Erythroblast (primary cell): ENCODE results near the gene PHTF2.

Experiments used
- GATA1 ChIP-seq: IDR thresholded peaks from 2 replicates; pipeline ENCODE4 v1.6.1; 2011; ENCODE audit warnings: low read depth, mild to moderate bottlenecking, control low read depth, low read length, moderate library complexity
- POLR2A ChIP-seq: IDR thresholded peaks from 2 replicates; pipeline ENCODE4 v1.6.1; 2011; ENCODE audit warnings: mild to moderate bottlenecking, low read length

DNA sequence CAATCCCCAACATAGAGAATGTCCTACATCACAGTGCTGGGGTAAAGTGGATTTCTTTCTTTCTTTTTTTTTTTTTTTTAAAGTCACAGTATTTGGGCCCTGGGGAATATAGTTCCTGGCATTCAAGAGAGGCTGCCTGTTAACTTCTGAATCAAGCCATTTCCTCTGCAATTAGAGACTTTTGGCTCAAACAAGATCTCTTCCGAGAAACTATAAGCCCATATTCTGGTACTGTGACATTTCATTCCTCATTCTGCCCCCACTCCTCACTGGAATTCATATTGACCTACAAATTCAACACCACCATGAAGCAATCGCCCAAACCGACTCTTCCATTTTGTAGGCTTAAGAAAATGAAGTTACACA lies 187.4 kb downstream of the PHTF2 start:
- TF ChIP-seq POLR2A, result no peak
- no peak for TF ChIP-seq GATA1
